HG03135 (cell line): Measurements from ENCODE around the gene CLDN19.
"Not testable (repeated sequence)": the region's sequence is repeated elsewhere in the genome, so short reads cannot be mapped to it uniquely, and the experiment has no call there.

Experiments used
- ATAC-seq: cut with Tn5 transposase; IDR thresholded peaks from one replicate; pipeline ENCODE4 v1.9.1; 2021; ENCODE audit warnings: mild to moderate bottlenecking, moderate library complexity; ENCODE audit not compliant: unreplicated experiment

The CLDN19 gene

DNA sequence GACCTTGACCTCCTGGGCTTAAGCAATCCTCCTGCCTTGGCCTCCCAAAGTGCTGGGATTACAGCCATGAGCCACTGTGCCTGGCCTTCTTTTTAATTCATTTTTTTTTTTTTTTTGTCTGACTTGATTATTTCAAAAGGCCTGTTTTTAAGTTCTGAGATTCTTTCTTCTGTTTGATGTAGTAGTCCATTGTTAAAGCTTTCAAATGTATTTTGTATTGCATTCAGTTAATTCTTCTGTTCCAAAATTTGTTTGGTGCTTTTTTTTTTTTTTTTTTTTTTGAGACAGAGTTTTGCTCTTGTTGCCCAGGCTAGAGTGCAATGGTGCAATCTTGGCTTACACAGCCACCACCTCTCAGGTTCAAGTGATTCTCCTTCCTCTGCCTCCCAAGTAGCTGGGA, 25.6 kb downstream of the CLDN19 start:
- ATAC-seq: not testable (repeated sequence)

DNA sequence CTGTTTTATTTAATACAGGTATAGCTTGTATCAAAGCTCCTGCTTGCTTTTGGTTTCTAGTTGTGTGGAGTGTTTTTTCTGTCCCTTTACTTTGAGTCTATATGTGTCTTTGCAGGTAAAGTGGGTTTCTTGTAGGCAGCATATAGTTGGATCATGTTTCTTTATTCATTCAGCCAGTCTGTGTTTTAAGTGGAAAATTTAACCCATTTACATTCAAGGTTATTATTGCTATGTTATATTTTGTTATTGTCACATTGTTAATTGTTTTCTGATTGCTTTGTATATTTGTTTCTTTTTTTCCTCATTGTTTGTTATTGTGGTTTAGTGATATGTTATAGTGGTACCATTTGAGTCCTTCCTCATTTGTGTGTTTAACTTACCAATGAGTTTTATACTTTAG, 26.7 kb downstream of the CLDN19 start:
- no peak for ATAC-seq

DNA sequence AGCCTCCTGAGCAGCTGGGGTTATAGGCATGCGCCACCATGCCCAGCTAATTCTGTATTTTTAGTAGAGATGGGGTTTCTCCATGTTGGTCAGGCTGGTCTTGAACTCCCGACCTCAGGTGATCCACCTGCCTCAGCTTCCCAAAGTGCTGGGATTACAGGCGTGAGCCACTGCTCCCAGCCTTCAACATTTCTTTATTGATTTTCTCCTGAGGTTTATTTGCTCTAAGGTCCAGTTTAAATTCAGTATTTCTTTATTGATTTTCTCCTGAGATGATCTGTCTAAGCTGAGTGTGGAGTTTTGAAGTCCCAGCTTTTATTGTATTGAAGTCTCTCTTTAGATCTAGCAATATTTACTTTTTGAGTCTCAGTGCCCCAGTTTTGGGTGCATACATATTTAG, 27.2 kb downstream of the CLDN19 start:
- not testable (repeated sequence) for ATAC-seq

DNA sequence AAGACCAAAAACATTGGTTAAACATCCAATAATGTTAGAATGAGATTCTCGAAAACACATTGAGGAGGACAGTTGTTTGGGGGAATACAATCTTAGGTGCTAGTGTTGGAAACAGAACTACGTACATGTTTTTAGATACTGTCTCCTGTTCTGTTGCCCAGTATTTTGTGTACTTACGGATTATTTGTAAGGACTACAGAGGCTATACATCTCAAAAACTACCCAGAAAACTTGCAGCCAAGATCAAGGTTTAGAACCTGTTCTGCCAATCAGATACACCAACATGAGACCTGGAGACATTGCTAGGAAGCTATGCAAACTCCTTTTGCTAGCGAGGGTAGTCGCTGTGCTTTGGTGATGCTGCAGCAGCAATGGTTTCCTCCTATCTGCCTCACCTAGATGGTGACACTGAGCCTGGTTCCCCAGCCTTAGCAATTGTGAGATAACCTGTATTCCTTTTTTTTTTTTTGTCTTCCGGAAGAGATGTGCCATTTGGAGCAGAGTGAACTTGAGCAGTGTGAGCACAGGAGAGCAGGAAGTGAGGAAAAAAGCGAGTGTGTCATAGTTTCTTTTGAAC, 36.1 kb downstream of the CLDN19 start:
- ATAC-seq: no peak

DNA sequence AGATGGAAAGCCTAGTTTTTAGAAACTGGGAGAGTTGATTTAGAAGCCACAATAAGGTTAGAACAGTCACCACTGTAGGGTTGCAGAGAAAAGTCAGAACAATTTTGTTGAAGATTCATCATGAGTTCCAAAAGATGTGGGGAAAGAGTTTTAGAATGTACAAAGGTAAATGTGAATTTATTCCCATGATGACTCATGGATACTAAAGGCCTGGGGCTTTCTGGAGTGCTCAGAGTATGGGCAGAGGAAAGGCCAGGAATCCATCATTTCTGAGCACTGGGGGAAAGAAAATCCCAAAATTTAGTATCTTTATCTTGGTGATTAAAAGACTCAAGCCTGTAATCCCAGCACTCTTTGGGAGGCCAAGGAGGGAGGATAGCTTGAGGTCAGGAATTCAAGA, 40.0 kb downstream of the CLDN19 start:
- ATAC-seq: no peak

DNA sequence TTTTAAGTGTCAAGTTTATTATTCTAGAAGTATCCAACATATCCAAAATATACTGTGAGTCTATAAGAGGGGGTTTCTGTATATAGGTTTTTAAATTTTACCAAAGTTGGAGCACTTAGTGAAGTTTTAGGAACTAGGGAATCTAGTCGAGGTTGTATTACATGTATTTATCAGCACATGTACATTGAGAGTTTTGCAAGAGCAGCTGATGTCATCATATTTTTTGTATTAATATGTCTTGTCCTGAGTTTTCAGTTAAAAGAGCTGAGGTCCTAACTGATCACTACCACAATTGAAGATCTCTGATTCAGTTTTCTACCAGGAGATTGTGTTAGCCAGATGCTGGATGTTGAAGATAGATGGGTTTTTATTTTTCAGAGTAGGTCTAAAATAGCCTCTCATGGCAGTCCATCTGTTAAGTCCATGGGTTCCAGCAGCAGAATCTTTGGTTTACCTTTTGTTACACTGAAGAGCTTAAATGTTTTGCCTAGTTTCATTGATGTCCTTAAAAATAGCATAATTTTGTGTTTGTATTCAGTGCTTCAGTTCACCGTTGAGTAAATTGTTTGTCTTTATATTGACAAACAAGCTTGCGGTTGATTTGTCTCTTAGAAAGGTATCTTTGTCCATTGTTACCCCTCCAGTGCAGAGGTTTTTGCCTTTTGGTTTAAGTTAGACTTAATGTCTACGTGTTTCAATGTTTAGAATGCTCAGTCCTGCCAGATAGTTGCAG, 41.8 kb downstream of the CLDN19 start:
- no peak for ATAC-seq

DNA sequence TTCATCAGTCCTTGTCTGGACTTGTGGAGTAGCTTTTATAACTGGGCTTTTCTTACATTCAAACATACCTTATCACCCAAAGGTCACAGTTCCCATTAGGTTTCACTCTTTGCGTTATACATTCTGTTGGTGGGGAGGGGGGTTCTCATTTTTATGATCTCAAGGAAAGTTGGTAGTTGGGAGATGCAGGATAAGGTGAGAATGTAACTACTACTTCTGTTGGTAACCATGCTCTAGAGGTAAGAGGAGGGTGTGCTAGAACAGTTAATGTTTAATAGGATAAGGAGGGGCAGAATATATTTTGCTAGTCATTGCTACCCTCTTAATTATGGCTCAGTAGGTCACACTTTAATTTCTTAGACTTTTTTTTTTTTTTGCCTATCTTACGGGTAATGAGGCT, 47.1 kb downstream of the CLDN19 start:
- ATAC-seq: no peak

- ATAC-seq: no peak
Observed at GRCh38 chr1:42692461-42692860, 47.6 kb downstream of the CLDN19 start.

- no peak for ATAC-seq
Observed at GRCh38 chr1:42691157-42691498, 48.9 kb downstream of the CLDN19 start.

DNA sequence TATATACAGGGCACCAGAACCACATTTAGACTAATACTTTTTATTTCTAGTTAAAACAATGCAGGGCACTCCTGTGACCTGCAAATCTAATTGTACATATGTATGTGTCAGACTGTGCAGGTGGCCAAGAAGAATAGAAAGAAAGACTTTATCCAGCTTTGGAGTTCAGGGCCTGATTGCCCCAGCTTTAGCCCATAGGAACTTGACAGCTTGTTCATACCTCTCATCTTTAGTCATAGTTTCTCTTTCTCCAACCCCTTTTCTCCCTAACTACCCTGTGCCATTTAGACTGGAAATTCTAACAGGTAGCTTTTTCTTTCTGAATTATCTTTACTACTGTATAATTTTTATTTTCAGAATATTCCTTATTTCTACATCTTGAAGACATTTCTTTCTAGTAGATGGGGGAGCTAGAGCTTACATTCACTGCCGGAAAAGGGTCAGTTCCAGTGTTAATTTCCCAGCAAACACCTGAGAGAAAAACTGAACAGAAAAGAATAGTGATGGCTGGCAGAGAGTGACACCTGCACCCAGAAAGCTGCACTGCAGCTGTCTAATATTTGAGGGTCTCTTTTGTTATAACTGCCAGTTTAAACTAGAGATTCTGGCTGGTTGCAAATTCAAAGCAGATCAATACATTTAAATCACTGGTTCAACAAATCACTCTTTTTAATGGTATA, 49.4 kb downstream of the CLDN19 start:
- ATAC-seq: no peak

GRCh38 chr1:42689912-42690311, 50.1 kb downstream of the CLDN19 start:
- ATAC-seq: no peak

DNA sequence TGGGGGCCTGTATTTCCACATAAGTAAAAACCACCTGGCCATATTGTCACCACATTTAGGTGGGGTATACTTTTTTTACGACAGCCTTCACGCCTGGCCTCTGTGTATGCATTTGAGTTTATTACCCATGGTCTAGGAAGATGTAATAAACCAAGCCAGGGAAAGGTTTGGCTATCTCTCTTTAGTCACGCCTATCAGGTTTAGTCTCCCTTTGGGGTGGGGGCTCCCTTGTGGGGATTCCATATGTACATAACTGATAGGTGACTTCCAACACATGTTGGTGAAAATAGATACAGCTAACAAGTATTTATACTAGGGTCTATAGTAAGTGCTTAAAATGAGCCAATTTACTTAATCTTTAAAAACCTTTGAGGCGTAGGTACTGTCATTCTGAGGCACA, 53.6 kb downstream of the CLDN19 start:
- no peak for ATAC-seq

DNA sequence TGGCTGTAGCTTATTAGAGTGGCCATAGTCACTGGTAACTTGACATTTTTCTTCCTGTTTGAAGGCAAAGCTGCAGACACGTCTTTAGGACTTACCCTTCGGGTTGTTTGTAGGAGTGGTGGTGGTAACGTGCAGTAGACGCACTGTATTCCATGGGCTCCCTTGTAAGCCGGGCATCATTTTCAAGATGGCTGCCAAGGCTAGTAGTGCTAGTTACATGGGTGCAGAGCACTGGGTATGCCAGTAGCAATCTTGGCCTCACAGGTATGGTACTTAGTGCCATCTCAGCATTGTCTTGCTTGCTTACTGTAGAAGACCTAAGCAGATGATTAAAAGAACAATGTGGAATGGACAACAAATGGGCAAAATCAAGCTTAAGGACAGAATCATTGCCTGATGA, 55.9 kb downstream of the CLDN19 start:
- ATAC-seq: no peak
